GM12878 (cell line): ENCODE measurements around the gene ARIH2. TPM values are rescaled to one million over a fixed set of nuclear protein-coding genes. Genes with fewer than 3 reads are reported as not detected.

Experiments
- ATAC-seq: fragments of 200-7000 bp; cut with Tn5 transposase; 3 replicates; pipeline ENCODE4 v1.9.1; 2020; ENCODE audit warnings: mild to moderate bottlenecking, moderate library complexity
- BruUV-seq: library from RNA; stranded (reverse); fragments of 400-500 nt; replicated peaks from 2 replicates; lab custom pipeline; 2021; lab: Mats Ljungman, UMichigan
- CTCF ChIA-PET: fragments of 300-600 bp; sonication (Branson Sonifier 250); formaldehyde crosslinking; extraction: SDS; loops from one replicate; lab custom pipeline; 2021; ENCODE audit warnings: inconsistent platforms; lab: Yijun Ruan, JAX
- POLR2A ChIA-PET: fragments of 350-600 bp; formaldehyde crosslinking; extraction: SDS; loops from one replicate; lab custom pipeline; 2021; ENCODE audit warnings: inconsistent platforms; lab: Charles Lee
- RAD21 ChIA-PET: fragments of 300-600 bp; sonication (Branson Sonifier 250); formaldehyde crosslinking; loops from one replicate; lab custom pipeline; 2023; ENCODE audit warnings: antibody characterized with exemption; ENCODE audit not compliant: unreplicated experiment; lab: Charles Lee
- SMC1A ChIA-PET: fragments of 300-600 bp; sonication (Branson Sonifier 250); formaldehyde crosslinking; loops from one replicate; lab custom pipeline; 2023; ENCODE audit not compliant: unreplicated experiment, uncharacterized antibody; lab: Charles Lee
- DNase-seq: peaks from one replicate; pipeline ENCODE4 v3.0.0-alpha.2; 2011; ENCODE audit warnings: low read depth, low spot score
- FAIRE-seq: peaks from 3 replicates; lab custom pipeline; 2011; peaks lifted over from hg19 to GRCh38; lab: Jason Lieb, UNC
- H2AFZ ChIP-seq: 2 replicates; pipeline ENCODE4 v1.6.0; 2011; ENCODE audit warnings: low read depth, low read length, control low read depth; ENCODE audit not compliant: control insufficient read depth
- H3K27ac ChIP-seq: 2 replicates; pipeline ENCODE4 v1.5.1; 2011; ENCODE audit warnings: control low read depth; ENCODE audit not compliant: control insufficient read depth, insufficient read depth
- H3K27me3 ChIP-seq, 2 experiments: replicated peaks in 1 of 2; 2 replicates each; pipeline versions ENCODE4 v1.6.0 to v1.6.1; 2011; ENCODE audit warnings: low read length in 1 of 2; ENCODE audit not compliant: control insufficient read depth in 2 of 2, insufficient read depth in 2 of 2
- H3K36me3 ChIP-seq, 2 experiments: 2 replicates each; pipeline ENCODE4 v1.5.1; 2011; ENCODE audit warnings: low read length in 1 of 2; ENCODE audit not compliant: control insufficient read depth in 2 of 2, insufficient read depth in 2 of 2
- H3K4me1 ChIP-seq: 2 replicates; pipeline ENCODE4 v1.6.1; 2011; ENCODE audit warnings: mild to moderate bottlenecking, low read length, moderate library complexity, mixed read lengths; ENCODE audit not compliant: control insufficient read depth, insufficient read depth
- H3K4me2 ChIP-seq: 2 replicates; pipeline ENCODE4 v1.6.0; 2011; ENCODE audit warnings: control low read depth; ENCODE audit not compliant: control insufficient read depth, insufficient read depth
- H3K4me3 ChIP-seq: fragments of 200-600 bp; sonication (generic); 2 replicates; pipeline ENCODE4 v1.5.1; 2016
- H3K79me2 ChIP-seq: 2 replicates; pipeline ENCODE4 v1.6.0; 2011; ENCODE audit warnings: low read length; ENCODE audit not compliant: control insufficient read depth, insufficient read depth
- H3K9ac ChIP-seq: 2 replicates; pipeline ENCODE4 v1.8.0; 2011; ENCODE audit warnings: low read length, control low read depth, mixed read lengths; ENCODE audit not compliant: control insufficient read depth, insufficient read depth
- H3K9me3 ChIP-seq: replicated peaks from 3 replicates; pipeline ENCODE4 v1.5.1; 2011; ENCODE audit warnings: mild to moderate bottlenecking, low read length; ENCODE audit not compliant: control insufficient read depth, insufficient read depth
- H4K20me1 ChIP-seq: 2 replicates; pipeline ENCODE4 v1.6.0; 2011; ENCODE audit not compliant: control insufficient read depth, insufficient read depth
- ASH2L ChIP-seq: fragments of 300-600, 200-600 bp; sonication (generic); IDR thresholded peaks from 2 replicates; pipeline ENCODE4 v1.6.1; 2017; ENCODE audit warnings: low read depth, mild to moderate bottlenecking, borderline replicate concordance
- BACH1 ChIP-seq: fragments of 450-650 bp; IDR thresholded peaks from 2 replicates; pipeline ENCODE4 v1.6.1; 2017; ENCODE audit warnings: mild to moderate bottlenecking, borderline replicate concordance
- BHLHE40 ChIP-seq, 2 experiments: fragments of 450-650 bp in 1 of 2; IDR thresholded peaks; 2 replicates each; pipeline ENCODE4 v1.6.1; 2011 to 2017; ENCODE audit warnings: low read depth in 2 of 2, borderline replicate concordance in 1 of 2, improper control_type of control experiment in 1 of 2, low read length in 1 of 2, mild to moderate bottlenecking in 1 of 2
- FOS ChIP-seq: IDR thresholded peaks from 3 replicates; pipeline ENCODE4 v1.6.1; 2011; ENCODE audit warnings: borderline replicate concordance; ENCODE audit not compliant: insufficient read length; ENCODE audit errors: extremely low read depth
- NR2F1 ChIP-seq: fragments of 450-650 bp; conservative IDR thresholded peaks from 2 replicates; pipeline ENCODE4 v1.6.1; 2017; ENCODE audit warnings: mild to moderate bottlenecking
- POLR2AphosphoS5 ChIP-seq: IDR thresholded peaks from 2 replicates; pipeline ENCODE4 v1.6.1; 2011; ENCODE audit warnings: mild to moderate bottlenecking, low read length, inconsistent platforms
- SIX5 ChIP-seq: IDR thresholded peaks from 2 replicates; pipeline ENCODE4 v1.6.1; 2011; ENCODE audit warnings: mild to moderate bottlenecking, low read depth, low read length, moderate library complexity; ENCODE audit not compliant: severe bottlenecking
- SREBF1 ChIP-seq: IDR thresholded peaks from 2 replicates; pipeline ENCODE4 v1.6.1; 2012; ENCODE audit warnings: mild to moderate bottlenecking, low read length
- TCF7 ChIP-seq: IDR thresholded peaks from 2 replicates; pipeline ENCODE4 v1.6.1; 2014; ENCODE audit warnings: antibody characterized with exemption, borderline replicate concordance
- ZNF217 ChIP-seq: fragments of 450-650 bp; IDR thresholded peaks from 2 replicates; pipeline ENCODE4 v1.6.1; 2017; ENCODE audit warnings: antibody characterized with exemption, mild to moderate bottlenecking
- ZNF622 ChIP-seq: fragments of 450-650 bp; IDR thresholded peaks from 2 replicates; pipeline ENCODE4 v1.6.1; 2017; ENCODE audit warnings: mild to moderate bottlenecking, inconsistent platforms
- WGBS: methylation state at CpG from one replicate; pipeline ENCODE4 v1.1.6; 2016; ENCODE audit warnings: low lambda C conversion rate; ENCODE audit not compliant: insufficient replicate concordance, insufficient coverage; ENCODE audit errors: missing lambda C conversion rate; 5-methylcytosine and 5-hydroxymethylcytosine counted together
- in situ Hi-C: fragments of 300-500 bp; cut with MboI; formaldehyde crosslinking; loops from 9 replicates; pipeline ENCODE4 v1.14.3; 2018; ENCODE audit warnings: mixed read lengths
- intact Hi-C: fragments of 100-400 bp; cut with micrococcal nuclease; formaldehyde crosslinking; loops from one replicate; pipeline ENCODE4 v1.14.2; 2022; ENCODE audit not compliant: unreplicated experiment
- polyA plus RNA-seq, 11 experiments: library from polyadenylated mRNA; depleted of rRNA in 4 of 11; unstranded in 6 of 11; stranded (reverse) in 5 of 11; fragments of >200 nt; fragmentation: Nextera tagmentation in 4 of 11; fragmentation: Illumina TruSeq in 1 of 11; extraction: Ambion mirVana in 4 of 11; extraction: Trizol in 1 of 11; gene quantifications; 1 replicate in 1 of 11; 2 replicates in 10 of 11; pipeline versions ENCODE4 v1.2.1 to v1.2.3, GENCODE V29; 2011 to 2016; ENCODE audit warnings: inconsistent platforms in 2 of 11, missing spikeins in 2 of 11, low read depth in 1 of 11
- total RNA-seq, 4 experiments: library from RNA; depleted of rRNA in 3 of 4; stranded (reverse); fragments of >200 nt in 3 of 4; fragmentation: Illumina TruSeq in 1 of 4; extraction: Trizol in 1 of 4; gene quantifications; 2 replicates each; pipeline versions ENCODE4 v1.2.1 to v1.2.3, GENCODE V29; 2013 to 2021
- TF ChIP-seq, protein P1 (sequence below): fragments of 450-650 bp; IDR thresholded peaks from 2 replicates; pipeline ENCODE4 v1.6.1; 2017; ENCODE audit warnings: borderline replicate concordance
- TF ChIP-seq, protein P2 (sequence below): IDR thresholded peaks from 2 replicates; pipeline ENCODE4 v1.6.1; 2011; ENCODE audit warnings: low read depth, low read length, improper control_type of control experiment, borderline replicate concordance
- TF ChIP-seq, protein P3 (sequence below): IDR thresholded peaks from 2 replicates; pipeline ENCODE4 v1.6.1; 2012; ENCODE audit warnings: low read depth, low read length, improper control_type of control experiment

The ARIH2 gene
- total and polyA plus RNA-seq, 10 of the 15 experiments (the other 5 are each of a cell fraction or from before 2014, with no cell fraction given), result 18.7 to 74.7 (median 63.7) TPM

DNA sequence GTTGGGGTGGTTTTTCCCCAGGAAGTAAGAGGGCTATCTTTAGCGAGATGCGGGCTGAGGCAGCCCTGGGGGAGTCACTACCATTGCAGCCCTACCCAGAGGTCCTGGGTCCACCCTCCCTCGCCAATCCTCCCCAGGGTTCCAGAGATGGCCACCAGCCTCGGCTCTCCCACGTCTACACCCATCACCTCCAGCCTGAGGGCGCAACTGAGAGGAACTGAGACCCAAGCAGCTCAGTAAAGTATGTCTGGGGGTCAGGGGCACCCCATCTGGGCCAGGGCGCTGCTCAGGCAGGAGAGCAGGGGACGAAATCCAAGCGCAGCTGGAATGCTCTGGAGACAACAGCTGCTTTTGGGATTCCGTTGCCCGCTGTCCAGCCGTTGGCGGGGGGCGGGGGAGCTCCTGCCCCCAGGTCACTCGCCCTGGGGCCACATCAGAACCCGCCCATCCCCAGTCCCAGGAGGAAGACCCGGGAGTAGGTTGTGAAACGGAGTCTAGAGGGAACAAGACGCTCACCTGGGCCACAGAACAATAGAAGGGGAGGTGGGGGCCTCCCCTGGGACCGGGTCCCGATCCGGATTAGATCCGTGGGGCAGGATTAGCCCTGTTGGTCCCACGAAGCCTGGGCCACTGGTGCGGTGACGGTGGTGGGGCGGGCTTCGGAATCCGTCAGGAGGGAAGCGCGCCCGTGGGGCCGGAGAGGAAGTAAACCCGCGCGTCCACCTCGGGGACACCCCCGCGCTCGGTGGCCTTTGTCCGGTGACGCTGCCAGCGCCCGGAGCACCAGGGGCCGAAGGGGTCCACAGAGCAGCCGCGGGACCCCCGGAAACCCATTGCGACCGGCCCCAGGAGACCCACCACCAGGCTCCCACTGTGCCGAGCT, 101.9 kb downstream of the ARIH2 start (continued):
- TF ChIP-seq NR2F1, result peak; percentile 78
- no peak for TF ChIP-seq SIX5
- TF ChIP-seq SREBF1, result no peak
- TF ChIP-seq BHLHE40 (IDR thresholded peaks at IDR 0.05; ENCODE audit: borderline replicate concordance in 1 of 2, low read depth in 2 of 2, low read length in 1 of 2), result 0 out of 4 replicates have a peak, but pooled peaks of 1 of the 2 experiments have one; percentile 3
- no peak for TF ChIP-seq ZNF217
- peak; percentile 40 for TF ChIP-seq POLR2AphosphoS5
- TF ChIP-seq BACH1, result peak; percentile 6; the same call in 1 of the 2 replicates
- TF ChIP-seq, all 136 proteins: peak for 21

DNA sequence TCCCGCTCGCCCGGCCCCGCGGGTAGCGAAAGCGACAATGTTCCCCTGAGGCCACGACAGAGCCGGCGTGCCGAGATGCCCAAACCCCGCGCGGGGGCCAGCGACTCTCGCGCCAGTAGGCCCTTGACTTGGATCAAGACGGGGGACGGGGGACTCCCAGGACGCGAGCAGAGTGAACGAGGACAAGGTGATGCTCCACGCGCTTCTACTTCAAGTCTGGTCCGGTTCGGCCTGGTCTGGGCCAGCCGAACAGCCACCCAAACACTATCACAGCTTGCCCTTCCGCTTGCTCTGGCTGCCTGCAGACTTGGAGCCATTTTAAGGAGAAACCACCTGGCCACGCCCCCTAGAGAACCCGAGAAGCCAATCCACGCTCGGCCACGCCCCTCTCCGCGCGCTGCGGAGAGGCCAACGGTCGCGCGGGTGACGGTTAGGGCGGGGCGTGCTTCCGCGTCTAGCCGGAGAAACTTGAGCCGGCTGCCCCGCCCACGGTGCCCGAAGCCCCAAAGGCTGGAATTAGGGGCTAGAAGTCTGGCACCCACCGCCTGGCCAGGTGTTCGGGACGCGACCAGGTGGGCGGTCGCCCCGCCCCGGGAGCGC, 102.7 kb downstream of the ARIH2 start:
- DNase-seq (peak; percentile 87), ATAC-seq (peak; percentile 71), FAIRE-seq (peak; percentile 23)
- Histone ChIP-seq H3K4me1 (peaks cover 21% of the 10 kb centered on the region), H3K27ac (peak overlapping the region; percentile 94), H3K4me2 (peak overlapping the region; percentile 83; the same call in 1 of the 2 replicates), H3K36me3 (peaks cover 14 to 15% of the 10 kb centered on the region in 2 experiments), H3K9ac (peak overlapping the region; percentile 81), H4K20me1 (no peaks in the 10 kb centered on the region), H3K27me3 (no peaks in the 10 kb centered on the region), H3K4me3 (peak overlapping the region; percentile 95), H3K79me2 (peaks cover 45% of the 10 kb centered on the region), H2AFZ (peak overlapping the region; percentile 73), H3K9me3 (no peaks in the 10 kb centered on the region)
- ChIA-PET RAD21 (interaction anchor here (0.9 to 4.1 kb wide), 7 partner anchors 13 to 423 kb away, joined by 3 to 40 read pairs (median 4); partner anchors contain the start of genes P4HTM, QRICH1 and WDR6), SMC1A (interaction anchor here (0.6 to 6.1 kb wide), 5 partner anchors 14 to 73 kb away, joined by 3 to 31 read pairs (median 5); partner anchors contain the start of genes P4HTM, QRICH1 and WDR6), CTCF (interaction anchor here (0.6 to 5.9 kb wide), 17 partner anchors 8 to 428 kb away, joined by 3 to 83 read pairs (median 5); partner anchors contain the start of genes IMPDH2, IP6K2, KLHDC8B and P4HTM), POLR2A (interaction anchor here (0.5 to 4.3 kb wide), 15 partner anchors 7 to 337 kb away, joined by 3 to 69 read pairs (median 6); partner anchors contain the start of genes IMPDH2, QRICH1, USP19 and WDR6)
- intact Hi-C loops, result loop anchor here (1.0 to 10.0 kb wide), 5 partner anchors 14 to 653 kb away; partner anchors contain the start of genes APEH, P4HTM, QRICH1 and USP4
- WGBS, result under 1% methylated on average over 60 of the region's 60 CpGs
- in situ Hi-C loops, result no loop called here
- BruUV-seq, result no TSS peak
- TF ChIP-seq ASH2L (no peak), FOS (no peak), TCF7 (no peak), ZNF622 (no peak)
- TF ChIP-seq, protein P1, sequence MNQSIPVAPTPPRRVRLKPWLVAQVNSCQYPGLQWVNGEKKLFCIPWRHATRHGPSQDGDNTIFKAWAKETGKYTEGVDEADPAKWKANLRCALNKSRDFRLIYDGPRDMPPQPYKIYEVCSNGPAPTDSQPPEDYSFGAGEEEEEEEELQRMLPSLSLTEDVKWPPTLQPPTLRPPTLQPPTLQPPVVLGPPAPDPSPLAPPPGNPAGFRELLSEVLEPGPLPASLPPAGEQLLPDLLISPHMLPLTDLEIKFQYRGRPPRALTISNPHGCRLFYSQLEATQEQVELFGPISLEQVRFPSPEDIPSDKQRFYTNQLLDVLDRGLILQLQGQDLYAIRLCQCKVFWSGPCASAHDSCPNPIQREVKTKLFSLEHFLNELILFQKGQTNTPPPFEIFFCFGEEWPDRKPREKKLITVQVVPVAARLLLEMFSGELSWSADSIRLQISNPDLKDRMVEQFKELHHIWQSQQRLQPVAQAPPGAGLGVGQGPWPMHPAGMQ, result no peak
- TF ChIP-seq, protein P2, sequence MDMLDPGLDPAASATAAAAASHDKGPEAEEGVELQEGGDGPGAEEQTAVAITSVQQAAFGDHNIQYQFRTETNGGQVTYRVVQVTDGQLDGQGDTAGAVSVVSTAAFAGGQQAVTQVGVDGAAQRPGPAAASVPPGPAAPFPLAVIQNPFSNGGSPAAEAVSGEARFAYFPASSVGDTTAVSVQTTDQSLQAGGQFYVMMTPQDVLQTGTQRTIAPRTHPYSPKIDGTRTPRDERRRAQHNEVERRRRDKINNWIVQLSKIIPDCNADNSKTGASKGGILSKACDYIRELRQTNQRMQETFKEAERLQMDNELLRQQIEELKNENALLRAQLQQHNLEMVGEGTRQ, result no peak
- TF ChIP-seq, protein P3, sequence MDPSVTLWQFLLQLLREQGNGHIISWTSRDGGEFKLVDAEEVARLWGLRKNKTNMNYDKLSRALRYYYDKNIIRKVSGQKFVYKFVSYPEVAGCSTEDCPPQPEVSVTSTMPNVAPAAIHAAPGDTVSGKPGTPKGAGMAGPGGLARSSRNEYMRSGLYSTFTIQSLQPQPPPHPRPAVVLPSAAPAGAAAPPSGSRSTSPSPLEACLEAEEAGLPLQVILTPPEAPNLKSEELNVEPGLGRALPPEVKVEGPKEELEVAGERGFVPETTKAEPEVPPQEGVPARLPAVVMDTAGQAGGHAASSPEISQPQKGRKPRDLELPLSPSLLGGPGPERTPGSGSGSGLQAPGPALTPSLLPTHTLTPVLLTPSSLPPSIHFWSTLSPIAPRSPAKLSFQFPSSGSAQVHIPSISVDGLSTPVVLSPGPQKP, result 0 out of 2 replicates have a peak, but pooled peaks have one; percentile 46
